ENCODE results near the gene GRM2. TPM values are rescaled to one million over a fixed set of nuclear protein-coding genes. Genes with fewer than 3 reads are reported as not detected.
A peak's percentile ranks its signal among the peaks of the same experiment; 100 is the strongest.

GRM2 gene
- total RNA-seq, 1 experiment from 2014 or later: 3.7 TPM

DNA sequence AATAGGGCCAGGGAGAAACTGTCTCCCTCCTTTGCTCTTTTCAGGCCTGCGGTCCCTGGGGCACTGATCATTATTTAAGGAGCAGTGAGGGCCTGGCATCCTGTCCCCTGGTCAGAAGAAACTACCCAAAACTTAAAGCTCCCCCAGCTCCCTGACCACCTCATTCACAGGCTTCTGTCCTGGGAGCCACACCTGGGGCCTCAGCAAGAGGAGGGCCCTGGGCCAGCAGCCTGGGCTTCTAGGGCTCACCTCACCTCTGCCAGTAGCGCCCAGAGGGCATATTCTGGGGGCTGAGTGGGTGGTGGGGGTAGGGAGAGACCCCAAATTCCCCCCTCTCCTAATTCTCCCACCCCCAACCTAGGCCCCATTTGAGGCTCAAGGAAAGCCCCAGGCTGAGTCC is 4.7 kb upstream of the GRM2 start:
- Mint-ChIP-seq H3K4me3 (no peak overlapping the region), H3K27ac (no peak overlapping the region), H3K4me1 (peaks cover 23% of the 10 kb centered on the region), H3K27me3 (ENCODE audit: low read depth) (peaks cover 6% of the 10 kb centered on the region), H3K36me3 (no peaks in the 10 kb centered on the region), H3K9me3 (no peaks in the 10 kb centered on the region)
- ATAC-seq (no peak), DNase-seq (ENCODE audit: low spot score) (no peak)
- CTCF ChIA-PET: interaction anchor here (0.9 to 3.9 kb wide), 4 partner anchors 12 to 118 kb away, joined by 3 to 25 read pairs (median 4); no protein-coding TSS in a partner anchor
- TF ChIP-seq, protein P1, sequence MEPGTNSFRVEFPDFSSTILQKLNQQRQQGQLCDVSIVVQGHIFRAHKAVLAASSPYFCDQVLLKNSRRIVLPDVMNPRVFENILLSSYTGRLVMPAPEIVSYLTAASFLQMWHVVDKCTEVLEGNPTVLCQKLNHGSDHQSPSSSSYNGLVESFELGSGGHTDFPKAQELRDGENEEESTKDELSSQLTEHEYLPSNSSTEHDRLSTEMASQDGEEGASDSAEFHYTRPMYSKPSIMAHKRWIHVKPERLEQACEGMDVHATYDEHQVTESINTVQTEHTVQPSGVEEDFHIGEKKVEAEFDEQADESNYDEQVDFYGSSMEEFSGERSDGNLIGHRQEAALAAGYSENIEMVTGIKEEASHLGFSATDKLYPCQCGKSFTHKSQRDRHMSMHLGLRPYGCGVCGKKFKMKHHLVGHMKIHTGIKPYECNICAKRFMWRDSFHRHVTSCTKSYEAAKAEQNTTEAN (CRISPR knock-in tag; IDR thresholded peaks at IDR 0.05): no peak
- no peak for TF ChIP-seq HMGA2 (CRISPR knock-in tag; IDR thresholded peaks at IDR 0.05)
- TF ChIP-seq, protein P2, sequence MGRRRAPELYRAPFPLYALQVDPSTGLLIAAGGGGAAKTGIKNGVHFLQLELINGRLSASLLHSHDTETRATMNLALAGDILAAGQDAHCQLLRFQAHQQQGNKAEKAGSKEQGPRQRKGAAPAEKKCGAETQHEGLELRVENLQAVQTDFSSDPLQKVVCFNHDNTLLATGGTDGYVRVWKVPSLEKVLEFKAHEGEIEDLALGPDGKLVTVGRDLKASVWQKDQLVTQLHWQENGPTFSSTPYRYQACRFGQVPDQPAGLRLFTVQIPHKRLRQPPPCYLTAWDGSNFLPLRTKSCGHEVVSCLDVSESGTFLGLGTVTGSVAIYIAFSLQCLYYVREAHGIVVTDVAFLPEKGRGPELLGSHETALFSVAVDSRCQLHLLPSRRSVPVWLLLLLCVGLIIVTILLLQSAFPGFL (CRISPR knock-in tag; IDR thresholded peaks at IDR 0.05; ENCODE audit: borderline replicate concordance): no peak
- no peak for TF ChIP-seq ZNF425 (CRISPR knock-in tag; conservative IDR thresholded peaks at IDR 0.05)
- no peak for TF ChIP-seq E2F5 (CRISPR knock-in tag; IDR thresholded peaks at IDR 0.05)
- TF ChIP-seq, protein P3, sequence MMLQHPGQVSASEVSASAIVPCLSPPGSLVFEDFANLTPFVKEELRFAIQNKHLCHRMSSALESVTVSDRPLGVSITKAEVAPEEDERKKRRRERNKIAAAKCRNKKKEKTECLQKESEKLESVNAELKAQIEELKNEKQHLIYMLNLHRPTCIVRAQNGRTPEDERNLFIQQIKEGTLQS (CRISPR knock-in tag; conservative IDR thresholded peaks at IDR 0.05): no peak
- TF ChIP-seq, protein P4, sequence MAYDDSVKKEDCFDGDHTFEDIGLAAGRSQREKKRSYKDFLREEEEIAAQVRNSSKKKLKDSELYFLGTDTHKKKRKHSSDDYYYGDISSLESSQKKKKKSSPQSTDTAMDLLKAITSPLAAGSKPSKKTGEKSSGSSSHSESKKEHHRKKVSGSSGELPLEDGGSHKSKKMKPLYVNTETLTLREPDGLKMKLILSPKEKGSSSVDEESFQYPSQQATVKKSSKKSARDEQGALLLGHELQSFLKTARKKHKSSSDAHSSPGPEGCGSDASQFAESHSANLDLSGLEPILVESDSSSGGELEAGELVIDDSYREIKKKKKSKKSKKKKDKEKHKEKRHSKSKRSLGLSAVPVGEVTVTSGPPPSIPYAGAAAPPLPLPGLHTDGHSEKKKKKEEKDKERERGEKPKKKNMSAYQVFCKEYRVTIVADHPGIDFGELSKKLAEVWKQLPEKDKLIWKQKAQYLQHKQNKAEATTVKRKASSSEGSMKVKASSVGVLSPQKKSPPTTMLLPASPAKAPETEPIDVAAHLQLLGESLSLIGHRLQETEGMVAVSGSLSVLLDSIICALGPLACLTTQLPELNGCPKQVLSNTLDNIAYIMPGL (CRISPR knock-in tag; IDR thresholded peaks at IDR 0.05): no peak
- no peak for TF ChIP-seq IRF1 (CRISPR knock-in tag; IDR thresholded peaks at IDR 0.05)
- TF ChIP-seq NR3C1 (CRISPR knock-in tag; conservative IDR thresholded peaks at IDR 0.05; ENCODE audit: low read depth): no peak
- POLR2A ChIA-PET: no interaction called here

DNA sequence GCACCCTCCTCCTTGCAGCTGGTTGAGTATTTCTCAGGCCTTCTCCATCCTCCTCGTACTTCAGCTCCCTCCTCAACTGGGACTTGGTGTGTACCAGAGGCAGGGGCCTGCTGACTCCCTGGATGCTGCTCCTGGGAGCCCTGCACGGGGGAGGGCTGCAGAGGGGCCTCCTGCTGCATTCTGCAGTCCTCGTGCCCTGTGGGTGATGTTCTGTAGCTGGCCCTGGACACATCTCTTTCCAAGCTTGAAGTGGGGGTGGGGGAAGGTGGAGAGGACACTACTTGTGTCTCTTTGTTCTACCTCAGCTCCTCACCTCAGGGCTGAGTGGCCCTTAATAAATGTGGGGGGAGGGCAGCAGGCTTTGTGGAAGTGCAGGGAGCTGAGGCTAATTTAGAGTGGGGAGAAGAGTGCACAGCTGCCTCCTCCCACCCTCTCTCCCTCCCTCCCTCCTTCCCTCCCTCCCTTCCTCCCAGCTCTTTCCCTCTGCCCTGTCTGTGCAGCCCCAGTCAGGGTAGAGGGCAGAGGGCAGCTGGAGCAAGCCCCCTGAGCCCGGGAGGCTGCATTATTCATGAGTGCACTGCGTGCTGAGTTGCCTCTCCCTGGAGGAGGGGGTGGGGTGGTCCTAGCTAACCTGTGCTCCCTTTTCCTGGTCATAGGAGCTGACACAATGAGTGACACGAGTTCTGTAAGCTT is 3.7 kb upstream of the GRM2 start:
- H3K4me3 Mint-ChIP-seq: peak overlapping the region; percentile 43
- H3K27ac Mint-ChIP-seq: no peak overlapping the region
- H3K27me3 Mint-ChIP-seq (ENCODE audit: low read depth): peaks cover 16% of the 10 kb centered on the region
- TF ChIP-seq ZNF232 (CRISPR knock-in tag; IDR thresholded peaks at IDR 0.05): no peak
- no peak for TF ChIP-seq ZNF396 (CRISPR knock-in tag; IDR thresholded peaks at IDR 0.05; ENCODE audit: borderline replicate concordance)
- TF ChIP-seq, protein P5, sequence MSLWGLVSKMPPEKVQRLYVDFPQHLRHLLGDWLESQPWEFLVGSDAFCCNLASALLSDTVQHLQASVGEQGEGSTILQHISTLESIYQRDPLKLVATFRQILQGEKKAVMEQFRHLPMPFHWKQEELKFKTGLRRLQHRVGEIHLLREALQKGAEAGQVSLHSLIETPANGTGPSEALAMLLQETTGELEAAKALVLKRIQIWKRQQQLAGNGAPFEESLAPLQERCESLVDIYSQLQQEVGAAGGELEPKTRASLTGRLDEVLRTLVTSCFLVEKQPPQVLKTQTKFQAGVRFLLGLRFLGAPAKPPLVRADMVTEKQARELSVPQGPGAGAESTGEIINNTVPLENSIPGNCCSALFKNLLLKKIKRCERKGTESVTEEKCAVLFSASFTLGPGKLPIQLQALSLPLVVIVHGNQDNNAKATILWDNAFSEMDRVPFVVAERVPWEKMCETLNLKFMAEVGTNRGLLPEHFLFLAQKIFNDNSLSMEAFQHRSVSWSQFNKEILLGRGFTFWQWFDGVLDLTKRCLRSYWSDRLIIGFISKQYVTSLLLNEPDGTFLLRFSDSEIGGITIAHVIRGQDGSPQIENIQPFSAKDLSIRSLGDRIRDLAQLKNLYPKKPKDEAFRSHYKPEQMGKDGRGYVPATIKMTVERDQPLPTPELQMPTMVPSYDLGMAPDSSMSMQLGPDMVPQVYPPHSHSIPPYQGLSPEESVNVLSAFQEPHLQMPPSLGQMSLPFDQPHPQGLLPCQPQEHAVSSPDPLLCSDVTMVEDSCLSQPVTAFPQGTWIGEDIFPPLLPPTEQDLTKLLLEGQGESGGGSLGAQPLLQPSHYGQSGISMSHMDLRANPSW (CRISPR knock-in tag; conservative IDR thresholded peaks at IDR 0.05; ENCODE audit: low read depth): no peak
- TF ChIP-seq, protein P6, sequence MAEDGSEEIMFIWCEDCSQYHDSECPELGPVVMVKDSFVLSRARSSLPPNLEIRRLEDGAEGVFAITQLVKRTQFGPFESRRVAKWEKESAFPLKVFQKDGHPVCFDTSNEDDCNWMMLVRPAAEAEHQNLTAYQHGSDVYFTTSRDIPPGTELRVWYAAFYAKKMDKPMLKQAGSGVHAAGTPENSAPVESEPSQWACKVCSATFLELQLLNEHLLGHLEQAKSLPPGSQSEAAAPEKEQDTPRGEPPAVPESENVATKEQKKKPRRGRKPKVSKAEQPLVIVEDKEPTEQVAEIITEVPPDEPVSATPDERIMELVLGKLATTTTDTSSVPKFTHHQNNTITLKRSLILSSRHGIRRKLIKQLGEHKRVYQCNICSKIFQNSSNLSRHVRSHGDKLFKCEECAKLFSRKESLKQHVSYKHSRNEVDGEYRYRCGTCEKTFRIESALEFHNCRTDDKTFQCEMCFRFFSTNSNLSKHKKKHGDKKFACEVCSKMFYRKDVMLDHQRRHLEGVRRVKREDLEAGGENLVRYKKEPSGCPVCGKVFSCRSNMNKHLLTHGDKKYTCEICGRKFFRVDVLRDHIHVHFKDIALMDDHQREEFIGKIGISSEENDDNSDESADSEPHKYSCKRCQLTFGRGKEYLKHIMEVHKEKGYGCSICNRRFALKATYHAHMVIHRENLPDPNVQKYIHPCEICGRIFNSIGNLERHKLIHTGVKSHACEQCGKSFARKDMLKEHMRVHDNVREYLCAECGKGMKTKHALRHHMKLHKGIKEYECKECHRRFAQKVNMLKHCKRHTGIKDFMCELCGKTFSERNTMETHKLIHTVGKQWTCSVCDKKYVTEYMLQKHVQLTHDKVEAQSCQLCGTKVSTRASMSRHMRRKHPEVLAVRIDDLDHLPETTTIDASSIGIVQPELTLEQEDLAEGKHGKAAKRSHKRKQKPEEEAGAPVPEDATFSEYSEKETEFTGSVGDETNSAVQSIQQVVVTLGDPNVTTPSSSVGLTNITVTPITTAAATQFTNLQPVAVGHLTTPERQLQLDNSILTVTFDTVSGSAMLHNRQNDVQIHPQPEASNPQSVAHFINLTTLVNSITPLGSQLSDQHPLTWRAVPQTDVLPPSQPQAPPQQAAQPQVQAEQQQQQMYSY (CRISPR knock-in tag; IDR thresholded peaks at IDR 0.05): no peak
- TF ChIP-seq NFATC4 (CRISPR knock-in tag; IDR thresholded peaks at IDR 0.05): no peak
- no peak for TF ChIP-seq MXD4 (CRISPR knock-in tag; IDR thresholded peaks at IDR 0.05; ENCODE audit: borderline replicate concordance)
- TF ChIP-seq ZNF317 (CRISPR knock-in tag; IDR thresholded peaks at IDR 0.05; ENCODE audit: borderline replicate concordance, low read depth): no peak
- TF ChIP-seq CBFB (CRISPR knock-in tag; IDR thresholded peaks at IDR 0.05; ENCODE audit: low read depth): no peak
- DNase-seq (ENCODE audit: low spot score) (peak; percentile 35), ATAC-seq (peak; percentile 10)
- peaks cover 29% of the 10 kb centered on the region for H3K4me1 Mint-ChIP-seq
- no peaks in the 10 kb centered on the region for H3K9me3 Mint-ChIP-seq
- ChIA-PET POLR2A (no interaction called here), CTCF (interaction anchor here (0.5 to 9.3 kb wide), 10 partner anchors 16 to 1382 kb away, joined by 3 to 139 read pairs (median 5); no protein-coding TSS in a partner anchor)
- no peaks in the 10 kb centered on the region for H3K36me3 Mint-ChIP-seq
